ENCODE data around the gene PDE8B. TPM values are rescaled to one million over a fixed set of nuclear protein-coding genes. Genes with fewer than 3 reads are reported as not detected.
A peak's percentile ranks its signal among the peaks of the same experiment; 100 is the strongest.

Gene PDE8B
- total RNA-seq, 4 donors from 2014 or later: 1.1 to 3.9 (median 1.5) TPM

DNA sequence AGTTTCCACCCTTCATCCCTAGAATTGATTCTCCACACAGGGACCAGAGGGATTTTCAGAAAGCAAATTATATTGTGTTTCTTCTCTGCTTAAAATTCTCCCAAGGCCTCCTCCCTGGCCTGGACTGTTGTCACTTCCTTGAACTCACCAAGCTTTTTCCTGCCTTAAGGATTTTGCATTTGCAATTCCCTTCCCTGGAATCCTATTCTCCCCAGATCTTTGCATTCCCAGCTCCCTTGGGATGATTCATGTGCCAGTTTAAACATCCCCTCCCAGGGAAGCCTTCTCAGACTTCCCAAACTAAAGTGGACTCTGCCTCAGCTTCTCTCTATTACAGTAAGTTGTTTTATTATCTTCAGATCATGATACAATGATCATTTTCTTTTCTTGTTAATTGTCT lies 35.2 kb upstream of the PDE8B start:
- Histone ChIP-seq H3K27ac (no peak overlapping the region), H3K4me1 (peaks cover 4% of the 10 kb centered on the region), H3K27me3 (peaks cover 20% of the 10 kb centered on the region), H3K36me3 (no peaks in the 10 kb centered on the region), H3K4me3 (no peak overlapping the region), H3K9me3 (no peaks in the 10 kb centered on the region)
- no peak for DNase-seq (ENCODE audit: low spot score in 2 of 2)
- TF ChIP-seq POLR2AphosphoS5 (IDR thresholded peaks at IDR 0.05): no peak
- TF ChIP-seq EP300 (IDR thresholded peaks at IDR 0.05): no peak
- no peak for TF ChIP-seq POLR2A (IDR thresholded peaks at IDR 0.05)
- TF ChIP-seq, protein P1, sequence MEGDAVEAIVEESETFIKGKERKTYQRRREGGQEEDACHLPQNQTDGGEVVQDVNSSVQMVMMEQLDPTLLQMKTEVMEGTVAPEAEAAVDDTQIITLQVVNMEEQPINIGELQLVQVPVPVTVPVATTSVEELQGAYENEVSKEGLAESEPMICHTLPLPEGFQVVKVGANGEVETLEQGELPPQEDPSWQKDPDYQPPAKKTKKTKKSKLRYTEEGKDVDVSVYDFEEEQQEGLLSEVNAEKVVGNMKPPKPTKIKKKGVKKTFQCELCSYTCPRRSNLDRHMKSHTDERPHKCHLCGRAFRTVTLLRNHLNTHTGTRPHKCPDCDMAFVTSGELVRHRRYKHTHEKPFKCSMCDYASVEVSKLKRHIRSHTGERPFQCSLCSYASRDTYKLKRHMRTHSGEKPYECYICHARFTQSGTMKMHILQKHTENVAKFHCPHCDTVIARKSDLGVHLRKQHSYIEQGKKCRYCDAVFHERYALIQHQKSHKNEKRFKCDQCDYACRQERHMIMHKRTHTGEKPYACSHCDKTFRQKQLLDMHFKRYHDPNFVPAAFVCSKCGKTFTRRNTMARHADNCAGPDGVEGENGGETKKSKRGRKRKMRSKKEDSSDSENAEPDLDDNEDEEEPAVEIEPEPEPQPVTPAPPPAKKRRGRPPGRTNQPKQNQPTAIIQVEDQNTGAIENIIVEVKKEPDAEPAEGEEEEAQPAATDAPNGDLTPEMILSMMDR (IDR thresholded peaks at IDR 0.05): no peak

DNA sequence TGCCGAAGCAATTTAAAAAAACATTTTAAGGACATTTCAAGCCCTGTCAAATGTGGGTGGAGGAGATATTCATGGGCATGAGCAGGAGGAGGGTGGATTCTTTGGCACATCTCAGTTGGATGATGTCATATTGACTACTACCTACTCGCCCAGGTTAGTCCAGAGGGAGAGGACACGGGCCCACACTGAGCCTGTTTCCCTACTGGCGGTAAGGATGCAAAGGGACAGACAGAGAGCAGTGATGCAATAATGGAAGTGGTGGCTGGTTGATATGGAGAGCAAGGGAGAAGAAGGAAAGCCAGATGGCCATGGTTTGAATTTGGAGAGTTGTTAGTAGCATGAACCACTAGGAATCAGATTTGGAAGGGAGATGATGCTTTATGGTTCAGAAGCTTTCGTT lies 34.1 kb upstream of the PDE8B start:
- no peak for DNase-seq (ENCODE audit: low spot score in 2 of 2)
- Histone ChIP-seq H3K9me3 (no peaks in the 10 kb centered on the region), H3K4me1 (peaks cover 15% of the 10 kb centered on the region), H3K4me3 (no peak overlapping the region), H3K36me3 (no peaks in the 10 kb centered on the region), H3K27me3 (peaks cover 31% of the 10 kb centered on the region), H3K27ac (no peak overlapping the region)
- WGBS: 77% methylated on average over 5 of the region's 5 CpGs
- TF ChIP-seq, protein P1 (IDR thresholded peaks at IDR 0.05): no peak
- TF ChIP-seq POLR2AphosphoS5 (IDR thresholded peaks at IDR 0.05): no peak
- no peak for TF ChIP-seq POLR2A (IDR thresholded peaks at IDR 0.05)
- TF ChIP-seq EP300 (IDR thresholded peaks at IDR 0.05): no peak

DNA sequence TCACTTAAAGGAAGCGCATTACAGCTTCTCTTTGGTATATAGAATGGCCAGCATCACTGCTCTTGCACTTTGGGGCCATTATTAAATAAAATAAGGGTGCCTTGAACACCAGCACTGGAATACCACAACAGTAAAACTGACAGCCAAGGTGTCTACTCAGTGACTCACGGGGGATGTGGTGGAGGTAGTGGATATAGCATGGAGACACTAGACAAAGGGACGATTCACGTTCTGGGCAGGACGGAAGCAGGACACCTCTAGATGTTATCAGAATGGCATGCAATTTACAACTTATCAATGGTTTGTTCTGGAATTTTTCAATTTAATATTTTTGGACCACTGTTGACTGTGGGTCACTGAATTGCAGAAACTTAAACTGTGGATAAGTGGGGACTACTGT lies 32.9 kb upstream of the PDE8B start:
- 90% methylated on average over 5 of the region's 5 CpGs for WGBS
- H3K4me1 ChIP-seq: peaks cover 15% of the 10 kb centered on the region

DNA sequence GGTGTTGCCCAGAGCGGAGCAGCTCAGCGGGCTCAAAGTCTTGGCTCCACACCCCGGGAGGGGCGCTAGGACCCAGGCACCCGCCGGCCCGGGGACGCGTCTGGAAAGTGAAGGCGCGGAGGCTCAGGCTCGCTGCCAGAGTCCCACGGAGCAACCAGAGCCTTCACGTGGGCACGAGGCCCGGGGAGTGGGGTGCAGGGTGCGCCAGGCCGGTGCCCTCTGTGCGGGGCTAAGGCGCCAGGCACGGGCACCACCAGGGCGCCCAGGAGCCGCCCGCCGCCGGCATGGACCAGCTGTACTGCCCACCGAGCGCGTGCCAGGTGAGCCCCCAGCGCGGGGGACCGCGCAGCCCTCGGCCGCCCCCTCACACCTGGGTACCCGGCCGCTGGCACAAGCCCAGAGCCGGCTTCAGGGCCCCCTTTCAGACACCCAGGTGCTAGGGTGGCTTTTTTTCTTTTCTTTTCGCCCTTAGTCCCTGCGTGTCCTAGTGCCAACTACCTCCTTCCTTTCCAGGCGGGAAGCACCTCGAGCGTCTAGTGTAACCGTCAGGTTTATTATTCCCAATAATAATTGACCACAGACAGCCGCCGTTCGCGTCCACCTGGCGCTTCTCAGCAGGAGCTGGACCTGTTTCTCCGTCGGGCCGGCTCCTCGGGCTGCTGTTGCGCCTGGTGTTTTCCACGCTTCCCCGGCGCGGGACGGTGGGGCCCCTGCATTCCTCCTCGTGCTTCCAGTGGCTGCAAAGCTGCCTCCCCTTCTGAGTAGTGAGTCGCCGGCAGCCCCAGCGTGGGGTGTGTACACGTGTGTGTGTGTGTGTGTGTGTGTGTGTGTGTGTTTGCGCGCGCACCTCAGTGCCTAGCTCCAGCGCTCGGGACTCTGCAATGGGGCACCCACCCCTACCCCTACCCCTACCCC lies 30.1 kb upstream of the PDE8B start:
- Histone ChIP-seq H3K27ac (no peak overlapping the region), H3K4me1 (peaks cover 15% of the 10 kb centered on the region), H3K9me3 (no peaks in the 10 kb centered on the region), H3K4me3 (peak overlapping the region; percentile 57), H3K36me3 (no peaks in the 10 kb centered on the region), H3K27me3 (peaks cover 37% of the 10 kb centered on the region)
- DNase-seq (ENCODE audit: low spot score in 2 of 2): no peak
- TF ChIP-seq POLR2AphosphoS5 (IDR thresholded peaks at IDR 0.05): no peak
- TF ChIP-seq EP300 (IDR thresholded peaks at IDR 0.05): no peak
- WGBS: 1% methylated on average over 34 of the region's 69 CpGs

More for the DNA sequence above, 32.9 kb upstream of the PDE8B start:
- TF ChIP-seq POLR2A (IDR thresholded peaks at IDR 0.05): no peak
- TF ChIP-seq EP300 (IDR thresholded peaks at IDR 0.05): no peak
- no peak for TF ChIP-seq POLR2AphosphoS5 (IDR thresholded peaks at IDR 0.05)
- TF ChIP-seq, protein P1 (IDR thresholded peaks at IDR 0.05): no peak
- Histone ChIP-seq H3K27me3 (peaks cover 37% of the 10 kb centered on the region), H3K27ac (no peak overlapping the region), H3K4me3 (no peak overlapping the region), H3K9me3 (no peaks in the 10 kb centered on the region), H3K36me3 (no peaks in the 10 kb centered on the region)
- DNase-seq (ENCODE audit: low spot score in 2 of 2): no peak

- H3K27me3 ChIP-seq: peaks cover 37% of the 10 kb centered on the region
- no peak for DNase-seq (ENCODE audit: low spot score in 2 of 2)
These were observed 29.3 kb upstream of the PDE8B start for GRCh38 chr5:77181173-77181572.

More at GRCh38 chr5:77181173-77181572, 29.3 kb upstream of the PDE8B start:
- Histone ChIP-seq H3K36me3 (no peaks in the 10 kb centered on the region), H3K4me1 (peaks cover 15% of the 10 kb centered on the region), H3K4me3 (peak overlapping the region; percentile 57), H3K9me3 (no peaks in the 10 kb centered on the region), H3K27ac (no peak overlapping the region)
- WGBS: 22% methylated on average over 14 of the region's 15 CpGs
- TF ChIP-seq EP300 (IDR thresholded peaks at IDR 0.05): no peak
- TF ChIP-seq, protein P1 (IDR thresholded peaks at IDR 0.05): no peak
- no peak for TF ChIP-seq POLR2AphosphoS5 (IDR thresholded peaks at IDR 0.05)
- no peak for TF ChIP-seq POLR2A (IDR thresholded peaks at IDR 0.05)

Data from suprapubic skin (tissue), 4 donors.